HG02610 (cell line): Measurements from ENCODE around the gene FAM163A.

ENCODE experiments used
- ATAC-seq: cut with Tn5 transposase; IDR thresholded peaks from one replicate; pipeline ENCODE4 v1.9.1; 2021; ENCODE audit warnings: mild to moderate bottlenecking, moderate library complexity; ENCODE audit not compliant: unreplicated experiment

The FAM163A gene

DNA sequence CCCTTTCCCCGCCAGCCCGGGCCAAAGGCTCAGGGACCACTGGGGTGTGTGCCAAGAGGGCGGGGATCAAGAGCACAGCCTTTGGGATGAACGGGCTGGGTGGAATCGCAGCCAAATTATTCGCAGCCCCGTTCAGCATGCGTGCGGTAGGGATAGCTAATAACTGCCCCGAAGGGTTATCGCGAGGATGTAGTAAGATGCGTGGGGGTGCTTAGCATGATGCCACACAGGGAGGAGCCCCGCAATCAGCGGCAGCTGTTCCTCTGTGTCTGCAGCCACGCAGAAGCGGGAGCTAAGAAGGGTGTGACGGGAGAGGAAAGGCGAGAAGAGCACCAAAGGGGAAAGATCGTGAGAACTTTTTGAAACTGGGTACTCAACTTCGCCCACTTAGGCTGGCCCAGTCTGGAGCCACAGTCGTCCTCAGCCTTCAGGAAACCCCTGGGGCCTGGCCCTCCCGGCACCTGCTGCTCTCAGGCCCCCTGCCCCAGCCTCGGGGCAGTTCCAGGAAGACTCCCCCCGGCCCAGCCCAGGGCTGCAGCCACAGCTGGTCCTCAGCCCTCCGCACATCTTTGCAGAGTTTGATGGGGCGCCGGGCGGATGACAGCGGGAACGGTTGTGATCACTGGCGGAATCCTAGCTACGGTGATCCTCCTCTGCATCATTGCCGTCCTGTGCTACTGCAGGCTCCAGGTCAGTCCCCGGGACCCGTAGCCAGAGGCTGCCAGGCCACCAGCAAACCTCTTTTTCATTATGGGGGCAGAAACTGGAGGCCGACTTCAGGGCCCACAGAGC is 69.6 kb downstream of the FAM163A start:
- no peak for ATAC-seq

DNA sequence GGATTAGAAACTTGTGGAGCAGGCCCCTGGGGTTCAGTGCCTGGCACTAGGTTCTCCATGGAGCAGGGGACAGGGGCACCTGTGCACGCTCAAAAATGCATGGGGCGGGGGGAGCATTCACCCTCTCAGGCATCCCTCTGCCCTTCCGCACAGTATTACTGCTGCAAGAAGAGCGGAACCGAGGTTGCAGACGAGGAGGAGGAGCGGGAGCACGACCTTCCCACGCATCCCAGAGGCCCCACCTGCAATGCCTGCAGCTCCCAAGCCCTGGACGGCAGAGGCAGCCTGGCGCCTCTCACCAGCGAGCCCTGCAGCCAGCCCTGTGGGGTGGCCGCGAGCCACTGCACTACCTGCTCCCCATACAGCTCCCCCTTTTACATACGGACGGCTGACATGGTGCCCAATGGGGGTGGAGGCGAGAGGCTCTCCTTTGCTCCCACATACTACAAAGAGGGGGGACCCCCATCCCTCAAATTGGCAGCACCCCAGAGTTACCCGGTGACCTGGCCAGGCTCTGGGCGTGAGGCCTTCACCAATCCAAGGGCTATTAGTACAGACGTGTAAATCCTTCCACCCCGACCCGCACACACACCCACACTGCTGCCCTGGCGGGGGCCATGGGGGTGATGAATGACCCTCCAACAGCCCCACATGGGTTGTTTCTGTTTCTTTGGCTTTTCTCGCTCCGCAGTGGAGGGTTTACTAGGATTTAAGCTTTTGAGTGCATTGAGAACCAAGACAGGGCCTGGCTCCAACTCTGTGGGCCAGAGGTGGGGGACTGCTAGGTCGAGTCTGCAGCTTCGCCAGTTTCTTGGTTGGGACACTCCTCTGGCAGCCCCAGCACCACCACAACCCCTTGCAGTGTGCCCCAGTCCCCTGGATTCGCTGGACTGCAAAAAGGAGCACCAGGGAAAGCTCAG is 70.8 kb downstream of the FAM163A start:
- ATAC-seq, result no peak

DNA sequence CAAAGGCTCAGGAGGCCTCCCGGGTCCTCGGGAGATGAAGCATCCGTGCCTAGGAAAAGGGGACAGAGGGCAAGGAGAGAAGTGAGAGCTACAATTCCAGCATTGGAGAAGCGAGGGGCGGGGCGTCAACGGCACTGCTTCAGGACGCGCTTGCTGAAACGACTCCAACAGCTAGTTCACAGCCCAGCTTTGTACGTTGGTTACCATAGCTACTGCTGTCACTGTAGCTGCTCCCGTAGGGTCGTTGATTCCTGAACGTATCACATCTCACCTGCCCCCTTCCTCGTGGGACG is 71.4 kb downstream of the FAM163A start:
- ATAC-seq, result peak; percentile 37

DNA sequence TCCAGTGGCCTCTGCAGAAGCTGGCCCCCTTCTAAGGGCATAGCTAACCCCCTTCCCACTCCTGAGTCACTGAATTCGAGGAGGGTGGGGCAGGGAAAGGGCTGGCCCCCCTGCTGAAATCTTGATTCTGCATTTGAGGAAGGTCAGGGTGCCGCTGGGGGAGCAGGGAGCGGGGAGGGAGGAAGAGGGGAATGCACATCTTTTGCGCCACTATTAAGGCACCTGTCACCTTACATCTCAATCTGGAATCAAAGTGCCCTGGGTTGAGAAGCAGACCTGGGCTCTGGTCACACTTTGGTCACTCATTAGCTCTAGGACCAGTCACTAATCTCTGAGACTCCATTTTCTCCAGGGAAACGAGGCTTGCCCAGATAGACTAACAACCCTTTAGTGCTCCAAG is 72.5 kb downstream of the FAM163A start:
- no peak for ATAC-seq

DNA sequence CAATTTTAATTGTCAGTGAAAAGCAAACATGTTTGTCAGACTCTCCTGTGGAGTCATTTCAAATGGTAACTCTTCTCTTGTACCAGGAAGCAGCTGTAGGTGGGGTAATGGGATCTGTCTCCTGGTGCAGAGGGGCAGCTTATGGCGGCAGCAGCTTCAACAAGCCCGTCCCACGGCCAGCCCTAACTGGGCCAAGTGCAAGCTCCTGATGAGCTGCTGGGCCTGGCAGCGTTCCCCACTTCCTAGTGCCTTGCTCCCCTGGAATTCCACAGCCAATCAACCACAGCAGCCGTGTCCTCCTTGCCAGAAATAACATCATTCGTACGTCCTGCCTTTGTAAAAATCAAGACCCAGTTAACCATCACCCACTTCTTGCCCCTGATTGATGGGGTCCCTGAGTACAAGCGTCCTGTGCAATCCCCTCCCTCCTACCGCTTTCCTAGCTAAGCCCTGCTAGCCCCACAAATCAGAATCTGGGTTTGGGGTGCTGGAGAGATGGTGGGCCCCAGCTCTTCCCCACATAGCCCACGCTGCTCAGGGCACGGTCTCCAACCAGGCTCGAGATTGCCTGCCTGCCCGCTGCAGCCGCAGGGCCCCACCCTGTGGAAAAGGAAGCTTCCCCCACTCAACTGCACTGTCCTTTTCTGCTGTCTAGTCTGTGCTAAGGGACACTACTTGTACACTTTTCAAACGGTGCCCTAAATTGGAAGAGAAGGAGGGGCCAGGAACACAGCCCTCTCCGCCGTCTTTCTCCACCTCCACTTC is 73.3 kb downstream of the FAM163A start:
- no peak for ATAC-seq

DNA sequence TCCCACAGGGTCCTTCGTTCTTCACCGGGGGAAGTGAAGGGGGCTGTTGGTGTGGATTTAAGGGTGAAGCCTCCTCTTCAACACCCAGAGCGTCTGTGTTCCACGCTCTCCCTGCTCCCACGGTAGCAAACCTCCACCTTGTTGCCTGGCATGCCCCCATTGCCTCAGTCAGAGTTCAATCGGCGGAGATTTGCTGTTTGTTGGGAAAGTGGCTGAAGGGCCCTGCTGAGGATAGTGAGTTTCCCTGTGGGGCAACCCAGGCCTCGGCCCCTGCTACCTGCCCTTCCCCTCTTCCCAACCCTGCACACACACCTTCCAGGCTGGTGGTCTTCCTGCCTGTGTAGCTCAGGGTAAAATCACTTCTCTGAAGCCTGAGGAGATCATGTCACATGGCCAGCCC is 74.0 kb downstream of the FAM163A start:
- ATAC-seq, result no peak

DNA sequence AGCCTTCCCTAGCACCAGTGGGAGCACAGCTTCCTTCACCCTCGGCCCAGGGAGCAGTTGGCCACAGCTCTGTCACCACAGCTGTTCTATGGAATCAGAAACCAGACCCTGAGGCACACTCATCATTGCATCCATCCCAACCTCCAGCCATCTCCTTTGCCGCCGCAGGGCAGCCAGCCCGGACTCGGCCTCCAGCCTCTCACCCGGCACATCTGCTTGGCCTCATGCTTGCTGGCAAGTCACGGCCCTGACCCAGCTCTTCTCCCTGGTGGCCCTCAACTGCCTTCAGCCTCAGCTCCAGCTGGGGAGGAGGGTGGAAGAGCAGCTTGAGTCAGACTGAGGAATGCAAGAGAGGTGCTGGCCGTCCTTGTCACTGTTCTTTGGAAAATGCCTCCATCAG is 74.7 kb downstream of the FAM163A start:
- ATAC-seq, result no peak

DNA sequence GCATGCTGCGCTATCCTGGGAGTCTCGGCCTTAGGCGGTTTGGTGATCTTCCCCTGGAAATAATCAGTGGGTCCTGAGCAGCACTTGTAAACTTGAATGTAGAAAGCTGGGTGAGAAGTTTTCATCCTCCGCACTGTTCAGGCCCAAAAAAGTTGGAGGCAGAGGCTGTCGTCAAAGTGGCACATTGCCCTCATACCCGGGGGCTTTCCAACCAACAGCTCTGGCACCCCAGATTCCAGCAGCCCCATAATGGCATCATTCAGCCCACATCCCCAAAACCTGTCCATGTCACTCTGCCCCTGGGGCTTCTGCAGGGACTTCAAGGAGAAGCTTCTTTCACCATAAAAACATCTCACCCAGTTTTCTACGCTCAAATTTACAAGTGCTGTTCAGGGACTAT is 75.2 kb downstream of the FAM163A start:
- no peak for ATAC-seq

DNA sequence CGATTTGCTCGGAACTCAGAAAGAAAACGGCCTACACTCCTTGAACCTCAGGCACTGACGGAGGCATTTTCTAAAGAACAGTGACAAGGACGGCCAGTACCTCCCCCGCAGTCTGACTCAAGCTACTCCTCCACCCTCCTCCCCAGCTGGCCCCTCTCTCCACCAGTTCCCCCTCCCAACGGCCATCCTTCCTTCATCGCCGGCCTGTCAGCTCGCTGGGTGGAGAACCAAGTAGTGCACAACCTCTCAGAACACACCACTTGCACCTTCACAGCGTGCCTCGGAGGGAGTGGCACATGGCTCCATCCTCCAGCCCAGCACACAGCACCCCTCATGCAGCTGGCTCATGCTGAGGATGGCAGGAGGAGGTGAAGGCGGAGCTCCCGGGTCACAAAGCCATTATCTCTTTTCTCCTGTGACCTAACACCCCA is 75.7 kb downstream of the FAM163A start:
- ATAC-seq, result no peak

DNA sequence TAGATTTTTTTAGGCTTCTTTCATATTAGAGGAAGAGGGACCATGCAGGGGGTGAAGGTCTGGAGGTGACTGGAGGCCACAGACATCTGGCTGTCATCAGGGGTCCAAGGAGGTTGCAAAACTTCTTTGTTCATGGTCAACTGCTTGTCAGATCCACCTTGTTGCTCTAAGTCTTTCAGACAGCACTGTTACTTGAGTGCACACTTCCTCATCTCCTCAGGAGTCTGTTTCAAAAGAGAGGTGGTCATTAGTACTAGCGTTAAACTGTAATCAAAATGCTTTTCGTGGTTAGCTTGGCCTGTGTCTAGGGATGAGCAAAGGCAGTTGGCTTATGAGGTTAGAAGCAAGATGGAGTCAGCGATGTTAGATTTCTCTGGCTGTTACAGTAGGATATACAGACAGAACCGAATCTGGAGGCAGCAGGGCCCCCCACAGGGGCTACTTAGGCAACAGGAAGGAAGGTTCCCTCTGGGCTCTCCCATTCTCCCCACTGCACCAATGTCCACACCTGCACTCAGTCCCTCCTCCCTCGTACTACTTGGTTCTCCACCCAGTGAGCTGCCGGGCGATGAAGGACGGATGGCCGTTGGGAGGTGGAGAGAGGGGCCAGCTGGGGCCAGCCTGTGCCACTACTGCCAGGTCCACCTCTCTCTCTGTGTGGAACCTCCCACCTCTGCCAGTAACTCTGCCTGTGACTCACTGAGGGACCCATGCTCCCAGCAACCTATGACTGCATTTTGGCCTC is 77.3 kb downstream of the FAM163A start:
- no peak for ATAC-seq

DNA sequence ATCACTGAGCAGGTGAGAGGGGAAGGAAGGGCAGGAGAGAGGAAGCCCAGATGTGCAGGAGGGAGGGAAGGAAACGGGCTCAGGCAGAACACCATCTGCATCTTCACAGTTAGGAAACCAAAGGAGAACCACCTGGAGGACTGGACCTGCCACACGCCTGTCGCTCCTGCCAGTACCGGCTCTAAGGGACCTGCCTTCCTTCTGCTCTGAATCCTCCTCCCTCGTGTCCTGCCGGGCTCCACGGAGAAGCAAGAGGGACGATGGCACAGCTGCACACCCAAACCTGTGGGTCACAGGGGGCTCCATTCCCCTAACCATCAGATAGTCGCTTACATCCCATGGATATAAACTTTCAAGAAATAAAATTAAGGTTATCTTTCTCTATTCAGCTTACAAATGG is 78.4 kb downstream of the FAM163A start:
- ATAC-seq, result no peak

DNA sequence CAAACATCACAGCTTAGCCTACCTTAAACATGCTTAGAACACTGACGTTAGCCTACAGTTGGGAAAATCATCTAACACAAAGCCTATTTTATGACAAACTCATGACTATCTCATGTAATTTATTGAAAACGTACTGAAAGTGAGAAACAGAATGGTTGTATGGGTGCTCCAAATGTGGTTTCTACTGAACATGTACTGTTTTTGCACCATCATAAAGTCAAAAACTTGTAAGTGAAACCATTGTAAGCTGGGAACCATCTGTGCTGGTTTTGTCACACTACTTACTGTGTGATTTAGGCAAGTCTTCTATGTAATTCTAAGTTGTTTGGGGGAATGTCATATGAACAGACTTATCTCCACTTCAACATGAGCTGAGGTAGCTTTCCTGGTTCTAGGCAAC is 79.0 kb downstream of the FAM163A start:
- no peak for ATAC-seq

DNA sequence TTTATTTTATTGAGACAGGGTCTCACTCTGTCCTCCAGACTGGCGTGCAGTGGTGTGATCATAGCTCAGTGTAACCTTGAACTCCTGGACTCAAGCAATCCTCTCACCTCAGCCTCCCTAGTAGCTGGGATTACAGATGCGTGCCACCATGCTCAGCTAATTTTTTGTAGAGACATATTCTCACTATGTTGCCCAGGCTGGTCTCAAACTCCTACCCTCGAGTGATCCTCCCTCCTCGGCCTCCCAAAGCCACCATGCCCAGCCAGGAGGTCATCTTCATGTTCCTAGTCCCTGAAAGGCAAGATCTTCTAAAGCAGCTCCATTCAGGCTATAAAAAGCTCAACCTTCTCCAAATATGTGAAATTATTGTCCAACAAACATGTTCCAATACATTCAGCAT is 80.6 kb downstream of the FAM163A start:
- no peak for ATAC-seq

DNA sequence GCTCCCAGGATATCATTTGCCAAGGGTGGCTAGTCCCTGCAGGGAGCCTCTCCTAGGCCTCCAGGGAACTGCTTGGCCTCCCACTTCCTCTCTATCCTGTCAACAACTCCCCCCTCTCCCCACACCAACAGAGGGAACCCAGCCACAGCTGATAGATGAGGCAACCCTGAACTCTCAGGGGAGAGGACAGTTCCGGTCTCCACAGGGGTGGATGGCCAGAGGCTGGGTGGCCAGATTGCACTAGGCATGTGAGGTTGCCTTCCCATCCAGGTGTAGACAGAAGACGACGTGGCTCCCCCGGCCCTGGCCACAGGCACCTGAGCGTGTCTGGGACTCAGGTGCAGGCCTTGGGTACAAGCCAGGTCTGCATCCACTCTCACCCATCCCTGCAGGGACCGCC is 81.2 kb downstream of the FAM163A start:
- no peak for ATAC-seq

DNA sequence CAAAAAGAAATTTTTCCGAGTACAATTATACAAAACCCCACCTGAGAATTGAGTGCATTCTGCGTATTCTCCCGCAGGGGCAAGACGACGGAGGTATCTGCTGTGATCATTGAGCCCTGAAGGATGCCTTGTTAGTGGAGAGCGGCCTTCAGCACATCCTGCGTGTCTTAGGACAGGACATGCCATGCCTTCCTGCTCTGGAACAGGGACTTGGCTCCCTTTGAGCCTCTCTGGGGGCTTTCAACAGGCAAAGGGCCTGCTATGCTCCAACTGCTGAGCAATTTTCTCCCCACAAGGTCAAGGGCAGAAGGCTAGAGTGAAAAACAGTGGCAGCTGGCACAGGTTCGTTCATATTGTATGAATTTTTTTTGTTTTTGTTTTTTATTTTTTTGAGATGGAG is 82.1 kb downstream of the FAM163A start:
- no peak for ATAC-seq

DNA sequence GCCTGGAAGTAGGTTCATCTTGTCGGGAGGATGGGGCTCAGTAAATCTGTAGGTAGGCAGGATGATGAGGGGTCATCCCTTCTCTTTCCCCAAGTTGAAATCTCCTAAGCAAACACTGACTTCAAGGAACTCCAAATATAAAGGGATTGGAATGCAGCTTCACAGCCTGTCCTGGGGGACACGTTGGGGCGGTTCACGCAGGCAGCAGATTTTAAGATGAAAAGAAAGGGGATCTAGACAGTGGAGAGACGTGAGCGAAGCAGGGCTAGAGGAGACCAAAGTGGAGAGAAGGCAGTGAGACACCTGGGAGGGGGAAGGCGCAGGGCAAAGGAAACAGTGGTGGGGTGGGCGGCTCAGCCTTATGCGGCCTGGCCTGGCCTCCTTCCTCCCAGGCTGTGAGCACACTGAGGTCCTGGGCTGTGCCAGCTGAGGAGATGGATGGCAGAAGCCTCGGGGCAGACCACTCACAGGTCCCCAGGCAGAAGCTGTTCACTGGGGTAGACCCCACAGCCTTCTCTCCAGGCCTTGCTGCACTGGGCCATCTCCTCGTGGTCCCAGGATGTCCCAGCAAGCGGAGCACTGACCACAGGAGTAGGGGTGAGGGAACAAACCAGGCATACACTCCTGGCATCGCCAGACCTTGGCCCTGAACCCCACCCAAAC is 82.8 kb downstream of the FAM163A start:
- ATAC-seq, result no peak

DNA sequence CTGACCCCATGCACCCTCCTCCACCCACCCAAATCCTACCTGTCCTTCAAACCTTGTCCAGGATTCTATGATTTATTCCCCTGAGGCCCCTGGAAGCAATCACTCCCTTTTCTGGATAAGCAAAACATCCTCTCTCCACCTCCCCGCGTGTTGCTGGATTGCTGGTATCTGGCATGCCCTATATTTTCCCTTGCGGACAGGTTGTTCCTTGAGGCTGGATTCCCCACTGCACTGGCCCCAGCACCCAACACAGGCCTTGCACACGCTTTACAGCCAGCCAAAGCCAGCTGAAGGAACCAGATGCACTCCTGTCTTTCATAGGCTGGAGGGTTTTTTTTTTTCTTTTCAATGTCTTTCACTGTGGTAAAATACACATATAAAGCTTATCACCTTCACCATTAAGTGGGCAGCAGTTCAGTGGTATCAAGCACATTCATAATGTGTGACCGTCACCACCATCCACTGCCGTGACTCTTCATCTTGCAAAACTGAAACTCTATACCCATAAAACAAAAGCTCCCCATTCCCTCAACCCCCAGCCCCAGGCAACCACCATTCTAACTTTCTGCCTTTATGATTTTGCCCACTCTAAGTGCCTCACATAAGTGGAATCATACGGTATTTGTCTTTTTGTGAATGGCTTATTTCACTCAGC is 83.7 kb downstream of the FAM163A start:
- no peak for ATAC-seq

DNA sequence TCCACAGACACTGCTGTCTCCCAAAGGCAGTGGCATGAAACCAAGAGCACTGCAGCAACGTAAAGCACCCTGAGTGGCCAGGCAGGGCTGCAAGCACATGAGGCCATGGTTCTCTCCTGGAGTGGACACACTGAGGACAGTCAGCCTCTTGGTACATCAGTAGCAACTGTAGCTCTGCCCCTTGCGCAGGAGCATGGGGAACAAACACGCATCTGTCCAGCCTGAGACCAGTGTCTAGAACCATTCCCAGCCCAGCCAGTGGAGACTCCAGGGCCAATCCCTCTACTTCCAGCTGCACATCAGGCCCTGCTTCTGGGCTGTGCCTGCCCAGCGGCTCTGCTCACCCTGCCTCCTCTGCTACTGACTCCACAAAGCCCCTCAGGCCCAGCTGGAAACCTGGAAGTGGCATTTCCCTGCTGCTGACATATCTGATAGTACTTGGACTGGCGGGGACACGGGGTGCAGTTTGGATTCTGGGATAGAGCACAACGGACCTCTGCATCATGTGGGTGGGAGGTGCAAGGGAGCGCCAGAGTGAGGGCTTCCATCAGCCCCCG is 85.5 kb downstream of the FAM163A start:
- no peak for ATAC-seq

DNA sequence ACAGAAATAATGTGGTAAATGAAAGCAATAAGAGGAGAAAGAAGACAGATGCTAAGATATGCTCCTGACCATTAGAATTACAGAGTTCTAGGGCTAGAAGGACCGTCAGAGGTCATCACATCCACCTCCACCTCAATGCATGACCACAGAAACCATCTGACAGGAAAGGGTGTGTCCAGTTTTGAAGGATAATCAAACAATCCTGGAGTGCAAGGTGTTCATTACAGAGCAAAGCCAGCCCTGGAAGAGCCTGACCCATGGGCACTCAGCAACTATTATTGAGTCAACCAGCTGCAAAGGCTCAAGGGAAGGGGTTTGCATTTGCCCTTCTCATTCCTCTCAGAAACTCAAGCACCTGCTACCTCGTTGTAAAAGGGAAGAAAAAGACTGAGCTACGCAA is 88.1 kb downstream of the FAM163A start:
- no peak for ATAC-seq
